B cell (primary cell): ENCODE measurements around the gene SPAG7. TPM values are rescaled to one million over a fixed set of nuclear protein-coding genes. Genes with fewer than 3 reads are reported as not detected.

ENCODE experiments used
- ATAC-seq: fragments of 200-7000 bp; cut with Tn5 transposase; one replicate; pipeline ENCODE4 v1.10.0; 2021; ENCODE audit warnings: low read depth, mild to moderate bottlenecking, moderate number of reproducible peaks, moderate library complexity
- CTCF ChIA-PET: fragments of 350-600 bp; sonication (Branson Sonifier 250); formaldehyde crosslinking; loops from one replicate; lab custom pipeline; 2021; ENCODE audit warnings: antibody characterized with exemption, inconsistent platforms; lab: Charles Lee
- POLR2A ChIA-PET: fragments of 350-600 bp; sonication (Branson Sonifier 250); formaldehyde crosslinking; loops from one replicate; lab custom pipeline; 2021; ENCODE audit warnings: antibody characterized with exemption; lab: Charles Lee
- DNase-seq: peaks from one replicate; pipeline ENCODE4 v3.0.0; 2013
- H2AFZ ChIP-seq: 2 replicates; pipeline ENCODE4 v1.6.1; 2012; ENCODE audit warnings: mild to moderate bottlenecking, low read depth, low read length; ENCODE audit not compliant: insufficient read depth, poor library complexity, severe bottlenecking
- H3K27ac ChIP-seq, 2 donors: 1 replicate in 1 of 2; 2 replicates in 1 of 2; pipeline ENCODE4 v1.5.1; 2012 to 2013; ENCODE audit warnings: low read length in 2 of 2, mild to moderate bottlenecking in 2 of 2, moderate library complexity in 1 of 2
- H3K27me3 ChIP-seq, 4 experiments: fragments of 200-600 bp in 1 of 4; sonication (generic) in 1 of 4; replicated peaks in 1 of 4; 1 replicate in 2 of 4; 2 replicates in 2 of 4; pipeline versions ENCODE4 v1.6.1 to v1.7.0; 2013 to 2016; ENCODE audit warnings: low read length in 3 of 4, mild to moderate bottlenecking in 2 of 4, mixed read lengths in 1 of 4, moderate library complexity in 1 of 4; ENCODE audit not compliant: insufficient read depth in 4 of 4, control insufficient read depth in 3 of 4; ENCODE audit errors: control extremely low read depth in 1 of 4
- H3K36me3 ChIP-seq, 2 experiments: replicated peaks in 1 of 2; 1 replicate in 1 of 2; 2 replicates in 1 of 2; pipeline versions ENCODE4 v1.6.1 to v1.7.1; 2013; ENCODE audit warnings: low read length in 1 of 2; ENCODE audit not compliant: insufficient read depth in 2 of 2, control insufficient read depth in 1 of 2; ENCODE audit errors: control extremely low read depth in 1 of 2, extremely low read depth in 1 of 2
- H3K4me1 ChIP-seq, 2 donors: fragments of 200-600 bp in 1 of 2; sonication (generic) in 1 of 2; 1 replicate in 1 of 2; 2 replicates in 1 of 2; pipeline versions ENCODE4 v1.5.1 to v1.6.1; 2013 to 2017; ENCODE audit warnings: low read length in 2 of 2; ENCODE audit not compliant: control insufficient read depth in 2 of 2, insufficient read depth in 2 of 2
- H3K4me2 ChIP-seq: replicated peaks from 2 replicates; pipeline ENCODE3; 2012; ENCODE audit warnings: mild to moderate bottlenecking, low read depth, low read length; ENCODE audit not compliant: poor library complexity, severe bottlenecking
- H3K4me3 ChIP-seq, 5 experiments: fragments of 200-600 bp in 1 of 5; sonication (generic) in 1 of 5; 1 replicate in 3 of 5; 2 replicates in 2 of 5; pipeline versions ENCODE4 v1.5.1 to v1.7.0; 2011 to 2016; ENCODE audit warnings: low read length in 4 of 5, mild to moderate bottlenecking in 4 of 5, low read depth in 2 of 5, control low read depth in 1 of 5, moderate library complexity in 1 of 5; ENCODE audit not compliant: insufficient read depth in 1 of 5; ENCODE audit errors: control extremely low read depth in 1 of 5, extremely low read depth in 1 of 5
- H3K79me2 ChIP-seq: fragments of 200-600 bp; sonication (generic); one replicate; pipeline ENCODE4 v1.6.0; 2016; ENCODE audit warnings: low read length; ENCODE audit not compliant: control insufficient read depth, insufficient read depth
- H3K9ac ChIP-seq: fragments of 200-600 bp; sonication (generic); 2 replicates; pipeline ENCODE4 v1.6.1; 2017; ENCODE audit warnings: mild to moderate bottlenecking, low read length, moderate library complexity
- H3K9me3 ChIP-seq, 3 donors: one replicate each; pipeline versions ENCODE4 v1.6.1 to v1.7.1; 2013; ENCODE audit warnings: low read length in 2 of 3; ENCODE audit not compliant: control insufficient read depth in 2 of 3, insufficient read depth in 1 of 3; ENCODE audit errors: control extremely low read depth in 1 of 3
- H4K20me1 ChIP-seq: 2 replicates; pipeline ENCODE4 v1.6.0; 2012; ENCODE audit warnings: mild to moderate bottlenecking, low read length; ENCODE audit not compliant: insufficient read depth, control insufficient read depth, poor library complexity, severe bottlenecking
- H3K27ac Mint-ChIP-seq: one replicate; pipeline ENCODE4 v1.8.0; 2021; ENCODE audit warnings: mixed read lengths
- H3K27me3 Mint-ChIP-seq: one replicate; pipeline ENCODE4 v1.8.0; 2021; ENCODE audit warnings: mixed read lengths
- H3K4me1 Mint-ChIP-seq: one replicate; pipeline ENCODE4 v1.8.0; 2021; ENCODE audit warnings: mixed read lengths
- H3K4me3 Mint-ChIP-seq: one replicate; pipeline ENCODE4 v1.8.0; 2021; ENCODE audit warnings: mixed read lengths
- H3K9me3 Mint-ChIP-seq: one replicate; pipeline ENCODE4 v1.8.0; 2022; ENCODE audit warnings: mixed read lengths; ENCODE audit not compliant: insufficient read depth
- CTCF ChIP-seq: fragments of 200-600 bp; IDR thresholded peaks from one replicate; pipeline ENCODE4 v1.8.0; 2022; ENCODE audit warnings: antibody characterized with exemption, mild to moderate bottlenecking
- EZH2 ChIP-seq: IDR thresholded peaks from 2 replicates; pipeline ENCODE4 v1.6.1; 2012; ENCODE audit warnings: borderline replicate concordance, low read depth, mild to moderate bottlenecking, moderate library complexity, low read length; ENCODE audit not compliant: insufficient read depth, poor library complexity, severe bottlenecking
- WGBS: methylation state at CpG from one replicate; pipeline ENCODE4 v1.1.5; 2013; ENCODE audit warnings: missing lambda C conversion rate; ENCODE audit not compliant: insufficient coverage; 5-methylcytosine and 5-hydroxymethylcytosine counted together
- intact Hi-C: fragments of 100-400 bp; cut with micrococcal nuclease; formaldehyde crosslinking; loops from one replicate; pipeline ENCODE4 v1.10.0; 2022
- polyA plus RNA-seq: library from polyadenylated mRNA; depleted of rRNA; stranded (reverse); fragments of >200 nt; gene quantifications from 2 replicates; pipeline ENCODE4 v1.2.3, GENCODE V29; 2012
- total RNA-seq, 2 donors: library from RNA; stranded (reverse); fragments of 120-200 nt in 1 of 2; gene quantifications; 1 replicate in 1 of 2; 2 replicates in 1 of 2; pipeline versions ENCODE4 v1.2.3 to v1.2.4, GENCODE V29; 2013 to 2022

The SPAG7 gene
- total and polyA plus RNA-seq, 2 donors (not counting 1 experiment from before 2014, with no cell fraction given) = 43.4 to 52.5 TPM

GRCh38 chr17:4956493-4957061 is 11.0 kb downstream of the SPAG7 start:
- H3K27me3 ChIP-seq = no peaks in the 10 kb centered on the region
- H3K27me3 Mint-ChIP-seq = no peaks in the 10 kb centered on the region
- ChIA-PET POLR2A (interaction anchor here (0.6 to 1.8 kb wide), 3 partner anchors 9 to 47 kb away, joined by 3 to 5 read pairs (median 3); no protein-coding TSS in a partner anchor), CTCF (interaction anchor here (1.8 to 2.9 kb wide), 4 partner anchors 11 to 54 kb away, joined by 5 to 13 read pairs (median 6); partner anchors contain the start of genes CHRNE and SPAG7)
- H3K4me1 Mint-ChIP-seq = no peaks in the 10 kb centered on the region
- intact Hi-C loops = no loop called here
- no peak overlapping the region for H2AFZ ChIP-seq
- no peak overlapping the region for H3K27ac ChIP-seq
- H3K9ac ChIP-seq = no peak overlapping the region
- ATAC-seq (no peak), DNase-seq (no peak)
- no peaks in the 10 kb centered on the region for H3K9me3 ChIP-seq
- no peak overlapping the region for H3K27ac Mint-ChIP-seq
- 100% methylated on average over 6 of the region's 10 CpGs for WGBS
- H3K4me1 ChIP-seq = no peaks in the 10 kb centered on the region
- no peak overlapping the region for H3K4me2 ChIP-seq
- H3K4me3 Mint-ChIP-seq = no peak overlapping the region
- H3K4me3 ChIP-seq = no peak overlapping the region
- H3K79me2 ChIP-seq = no peaks in the 10 kb centered on the region
- H3K9me3 Mint-ChIP-seq = no peaks in the 10 kb centered on the region
- no peaks in the 10 kb centered on the region for H4K20me1 ChIP-seq
- peaks cover 0 to 21% of the 10 kb centered on the region in 2 experiments for H3K36me3 ChIP-seq
- TF ChIP-seq CTCF (no peak), EZH2 (no peak)

- ATAC-seq = no peak
- Mint-ChIP-seq H3K4me1 (peaks cover 12% of the 10 kb centered on the region), H3K9me3 (no peaks in the 10 kb centered on the region), H3K27me3 (no peaks in the 10 kb centered on the region), H3K4me3 (no peak overlapping the region), H3K27ac (no peak overlapping the region)
- Histone ChIP-seq H3K27ac (no peak overlapping the region), H2AFZ (no peak overlapping the region), H3K4me3 (no peak overlapping the region), H4K20me1 (no peaks in the 10 kb centered on the region), H3K36me3 (peaks cover 0 to 12% of the 10 kb centered on the region in 2 experiments), H3K79me2 (peaks cover 7% of the 10 kb centered on the region), H3K27me3 (no peaks in the 10 kb centered on the region), H3K9me3 (no peaks in the 10 kb centered on the region), H3K4me1 (peaks cover 7 to 11% of the 10 kb centered on the region in 2 donors), H3K9ac (no peak overlapping the region), H3K4me2 (no peak overlapping the region)
- 98% methylated on average over 8 of the region's 8 CpGs for WGBS
- ChIA-PET CTCF (interaction anchor here (0.5 to 2.1 kb wide), 4 partner anchors 9 to 50 kb away, joined by 3 to 8 read pairs (median 4); partner anchors contain the start of genes RNF167 and SLC25A11), POLR2A (interaction anchor here (0.7 kb wide), 2 partner anchors 134 to 1392 kb away, joined by 3 to 5 read pairs; no protein-coding TSS in a partner anchor)
- no peak for TF ChIP-seq CTCF
- TF ChIP-seq EZH2 = no peak
- intact Hi-C loops = no loop called here
- no peak for DNase-seq
Measured at GRCh38 chr17:4955091-4955490, 12.5 kb downstream of the SPAG7 start.
